H9 (cell line): ENCODE data around the gene RBMS3. TPM values are rescaled to one million over a fixed set of nuclear protein-coding genes. Genes with fewer than 3 reads are reported as not detected.

Experiments used
- DNase-seq: peaks from one replicate; pipeline ENCODE4 v3.0.0-alpha.2; 2017
- H2AFZ ChIP-seq: one replicate; pipeline ENCODE4 v1.6.1; 2013; ENCODE audit warnings: mild to moderate bottlenecking, low read length, control low read depth, moderate library complexity
- H2AK5ac ChIP-seq: 2 replicates; pipeline ENCODE4 v1.6.1; 2013; ENCODE audit warnings: low read length, control low read depth, mixed read lengths; ENCODE audit not compliant: insufficient read length
- H2BK120ac ChIP-seq: one replicate; pipeline ENCODE4 v1.6.1; 2013; ENCODE audit warnings: low read depth, mild to moderate bottlenecking, low read length, control low read depth, inconsistent platforms; ENCODE audit not compliant: poor library complexity, severe bottlenecking
- H2BK12ac ChIP-seq: 2 replicates; pipeline ENCODE4 v1.6.1; 2013; ENCODE audit warnings: low read length, control low read depth, mixed read lengths, low read depth; ENCODE audit not compliant: insufficient read length
- H2BK15ac ChIP-seq: 2 replicates; pipeline ENCODE4 v1.6.1; 2013; ENCODE audit warnings: low read depth, low read length, control low read depth
- H2BK20ac ChIP-seq: one replicate; pipeline ENCODE4 v1.6.1; 2013; ENCODE audit warnings: low read depth, mild to moderate bottlenecking, low read length, control low read depth, inconsistent platforms; ENCODE audit not compliant: poor library complexity, severe bottlenecking
- H2BK5ac ChIP-seq: 2 replicates; pipeline ENCODE4 v1.6.1; 2013; ENCODE audit warnings: low read length, control low read depth, mixed read lengths; ENCODE audit not compliant: insufficient read length
- H3K14ac ChIP-seq: 2 replicates; pipeline ENCODE4 v1.6.1; 2013; ENCODE audit warnings: low read length, control low read depth; ENCODE audit not compliant: insufficient read depth
- H3K18ac ChIP-seq: 2 replicates; pipeline ENCODE4 v1.6.1; 2013; ENCODE audit warnings: low read depth, mild to moderate bottlenecking, mixed read lengths, low read length, control low read depth; ENCODE audit not compliant: insufficient read length
- H3K23ac ChIP-seq: 2 replicates; pipeline ENCODE4 v1.6.1; 2013; ENCODE audit warnings: low read length, control low read depth, mixed read lengths, low read depth; ENCODE audit not compliant: insufficient read length
- H3K23me2 ChIP-seq: 2 replicates; pipeline ENCODE4 v1.6.1; 2013; ENCODE audit warnings: low read depth, mild to moderate bottlenecking, mixed read lengths, low read length, control low read depth; ENCODE audit not compliant: insufficient read length, poor library complexity, severe bottlenecking
- H3K27ac ChIP-seq: 2 replicates; pipeline ENCODE4 v1.5.1; 2013; ENCODE audit warnings: low read length, control low read depth, mixed read lengths, low read depth; ENCODE audit not compliant: insufficient read length
- H3K27me3 ChIP-seq: 2 replicates; pipeline ENCODE4 v1.6.1; 2013; ENCODE audit warnings: low read length, control low read depth, inconsistent platforms; ENCODE audit not compliant: insufficient read depth
- H3K4ac ChIP-seq: 2 replicates; pipeline ENCODE4 v1.6.1; 2013; ENCODE audit warnings: low read depth, mild to moderate bottlenecking, control low read depth, inconsistent platforms, low read length, moderate library complexity
- H3K4me1 ChIP-seq: 2 replicates; pipeline ENCODE4 v1.6.1; 2013; ENCODE audit warnings: low read length, control low read depth, inconsistent platforms; ENCODE audit not compliant: insufficient read depth
- H3K4me2 ChIP-seq: 2 replicates; pipeline ENCODE4 v1.6.1; 2013; ENCODE audit warnings: low read length, control low read depth, mixed read lengths; ENCODE audit not compliant: insufficient read length, insufficient read depth
- H3K56ac ChIP-seq: 2 replicates; pipeline ENCODE4 v1.6.1; 2013; ENCODE audit warnings: low read depth, mild to moderate bottlenecking, mixed read lengths, low read length, control low read depth; ENCODE audit not compliant: insufficient read length
- H3K79me1 ChIP-seq: 2 replicates; pipeline ENCODE4 v1.6.1; 2013; ENCODE audit warnings: low read depth, mild to moderate bottlenecking, moderate library complexity, low read length, control low read depth, inconsistent platforms; ENCODE audit not compliant: insufficient read depth, poor library complexity, severe bottlenecking
- H3K79me2 ChIP-seq: 2 replicates; pipeline ENCODE4 v1.6.1; 2013; ENCODE audit warnings: low read length, control low read depth, inconsistent platforms; ENCODE audit not compliant: insufficient read depth
- H3K9ac ChIP-seq: 2 replicates; pipeline ENCODE4 v1.6.1; 2013; ENCODE audit warnings: low read length, control low read depth, mixed read lengths; ENCODE audit not compliant: insufficient read length; ENCODE audit errors: extremely low read depth
- H3K9me3 ChIP-seq: one replicate; pipeline ENCODE4 v1.6.1; 2013; ENCODE audit warnings: low read depth, low read length, inconsistent platforms; ENCODE audit not compliant: control insufficient read depth
- H3T11ph ChIP-seq: one replicate; pipeline ENCODE4 v1.6.1; 2013; ENCODE audit warnings: mild to moderate bottlenecking, low read length, control low read depth, inconsistent platforms
- H4K20me1 ChIP-seq: one replicate; pipeline ENCODE4 v1.6.1; 2013; ENCODE audit not compliant: control insufficient read depth, insufficient read length, insufficient read depth
- H4K5ac ChIP-seq: 2 replicates; pipeline ENCODE4 v1.6.1; 2013; ENCODE audit warnings: low read depth, mild to moderate bottlenecking, mixed read lengths, low read length, control low read depth; ENCODE audit not compliant: insufficient read length
- H4K8ac ChIP-seq: replicated peaks from 2 replicates; pipeline ENCODE4 v1.6.1; 2013; ENCODE audit warnings: low read length, control low read depth, mixed read lengths, low read depth; ENCODE audit not compliant: insufficient read length
- H4K91ac ChIP-seq: 2 replicates; pipeline ENCODE4 v1.6.1; 2013; ENCODE audit warnings: low read depth, mild to moderate bottlenecking, moderate library complexity, mixed read lengths, low read length, control low read depth; ENCODE audit not compliant: insufficient read length
- H3K27ac Mint-ChIP-seq, 3 experiments: 2 replicates in 2 of 3; 3 replicates in 1 of 3; pipeline ENCODE4 v1.8.0; 2020 to 2021; ENCODE audit warnings: mixed read lengths in 3 of 3, mild to moderate bottlenecking in 1 of 3, moderate library complexity in 1 of 3
- H3K27me3 Mint-ChIP-seq: 2 replicates; pipeline ENCODE4 v1.8.0; 2021; ENCODE audit warnings: low read depth, mild to moderate bottlenecking, moderate library complexity, mixed read lengths
- H3K36me3 Mint-ChIP-seq, 3 experiments: 2 replicates in 2 of 3; 3 replicates in 1 of 3; pipeline ENCODE4 v1.8.0; 2020 to 2021; ENCODE audit warnings: low read depth in 3 of 3, mixed read lengths in 3 of 3; ENCODE audit not compliant: insufficient read depth in 1 of 3
- H3K4me1 Mint-ChIP-seq, 2 experiments: 2 replicates each; pipeline ENCODE4 v1.8.0; 2020; ENCODE audit warnings: mixed read lengths in 2 of 2
- H3K4me3 Mint-ChIP-seq, 2 experiments: 2 replicates in 1 of 2; 3 replicates in 1 of 2; pipeline ENCODE4 v1.8.0; 2020 to 2021; ENCODE audit warnings: mild to moderate bottlenecking in 2 of 2, mixed read lengths in 2 of 2, moderate library complexity in 1 of 2
- H3K9me3 Mint-ChIP-seq, 2 experiments: 2 replicates in 1 of 2; 3 replicates in 1 of 2; pipeline ENCODE4 v1.8.0; 2020; ENCODE audit warnings: mild to moderate bottlenecking in 2 of 2, mixed read lengths in 2 of 2, moderate library complexity in 1 of 2
- WGBS: extraction: QIAGEN DNeasy Blood & Tissue Kit; methylation state at CpG from one replicate; pipeline ENCODE4 v1.1.7; 2013; ENCODE audit warnings: missing lambda C conversion rate, low lambda C conversion rate, mixed read lengths; ENCODE audit not compliant: insufficient read length; ENCODE audit errors: extremely low coverage; 5-methylcytosine and 5-hydroxymethylcytosine counted together
- total RNA-seq: library from RNA; stranded (reverse); gene quantifications from 2 replicates; pipeline ENCODE4 v1.2.1, GENCODE V29; 2021
- TF ChIP-seq, protein P1 (sequence below): fragments of 200-600 bp; sonication (generic); conservative IDR thresholded peaks from 3 replicates; pipeline ENCODE4 v1.8.0; 2021; ENCODE audit warnings: antibody characterized with exemption, mild to moderate bottlenecking

Gene RBMS3
- total RNA-seq, 1 experiment from 2014 or later: 8.1 TPM

GRCh38 chr3:29914861-29915524 lies 634.1 kb downstream of the RBMS3 start:
- Histone ChIP-seq H2AFZ (no peak overlapping the region), H4K20me1 (no peaks in the 10 kb centered on the region), H4K5ac (no peak overlapping the region), H3K18ac (no peak overlapping the region), H3K27ac (no peak overlapping the region), H3K23ac (no peak overlapping the region), H3K14ac (no peak overlapping the region), H2BK120ac (no peak overlapping the region), H3K9me3 (no peaks in the 10 kb centered on the region), H2BK12ac (no peak overlapping the region), H3K4me1 (no peaks in the 10 kb centered on the region), H3K4me2 (no peak overlapping the region), H3K4ac (no peak overlapping the region), H3K9ac (no peak overlapping the region), H2BK20ac (no peak overlapping the region), H3T11ph (no peak overlapping the region), H2BK15ac (no peak overlapping the region), H3K23me2 (no peaks in the 10 kb centered on the region), H3K27me3 (no peaks in the 10 kb centered on the region), H2BK5ac (no peak overlapping the region), H3K79me1 (no peaks in the 10 kb centered on the region), H4K91ac (no peak overlapping the region), H3K56ac (no peak overlapping the region), H3K79me2 (no peaks in the 10 kb centered on the region), H4K8ac (no peak overlapping the region), H2AK5ac (no peak overlapping the region)
- H3K4me3 Mint-ChIP-seq: no peak overlapping the region
- H3K27me3 Mint-ChIP-seq: no peaks in the 10 kb centered on the region
- TF ChIP-seq, protein P1, sequence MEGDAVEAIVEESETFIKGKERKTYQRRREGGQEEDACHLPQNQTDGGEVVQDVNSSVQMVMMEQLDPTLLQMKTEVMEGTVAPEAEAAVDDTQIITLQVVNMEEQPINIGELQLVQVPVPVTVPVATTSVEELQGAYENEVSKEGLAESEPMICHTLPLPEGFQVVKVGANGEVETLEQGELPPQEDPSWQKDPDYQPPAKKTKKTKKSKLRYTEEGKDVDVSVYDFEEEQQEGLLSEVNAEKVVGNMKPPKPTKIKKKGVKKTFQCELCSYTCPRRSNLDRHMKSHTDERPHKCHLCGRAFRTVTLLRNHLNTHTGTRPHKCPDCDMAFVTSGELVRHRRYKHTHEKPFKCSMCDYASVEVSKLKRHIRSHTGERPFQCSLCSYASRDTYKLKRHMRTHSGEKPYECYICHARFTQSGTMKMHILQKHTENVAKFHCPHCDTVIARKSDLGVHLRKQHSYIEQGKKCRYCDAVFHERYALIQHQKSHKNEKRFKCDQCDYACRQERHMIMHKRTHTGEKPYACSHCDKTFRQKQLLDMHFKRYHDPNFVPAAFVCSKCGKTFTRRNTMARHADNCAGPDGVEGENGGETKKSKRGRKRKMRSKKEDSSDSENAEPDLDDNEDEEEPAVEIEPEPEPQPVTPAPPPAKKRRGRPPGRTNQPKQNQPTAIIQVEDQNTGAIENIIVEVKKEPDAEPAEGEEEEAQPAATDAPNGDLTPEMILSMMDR: no peak
- no CpG with 5 or more reads among the region's 3 CpGs for WGBS
- no peak for DNase-seq
- no peaks in the 10 kb centered on the region for H3K36me3 Mint-ChIP-seq
- no peaks in the 10 kb centered on the region; a peak in 1 of 4 replicates for H3K4me1 Mint-ChIP-seq
- H3K9me3 Mint-ChIP-seq: no peaks in the 10 kb centered on the region
- H3K27ac Mint-ChIP-seq: no peak overlapping the region
